AG04449 (cell line): ENCODE measurements around the gene RASL10A.

Experiments
- CTCF ChIA-PET: fragments of 350-600 bp; formaldehyde crosslinking; extraction: SDS; loops from one replicate; lab custom pipeline; 2021; ENCODE audit warnings: antibody characterized with exemption; lab: Yijun Ruan, JAX
- POLR2A ChIA-PET: fragments of 400-600, 350-600 bp; formaldehyde crosslinking; extraction: SDS; loops from one replicate; lab custom pipeline; 2020; ENCODE audit warnings: antibody characterized with exemption, inconsistent platforms; lab: Yijun Ruan, JAX
- DNase-seq: peaks from one replicate; pipeline ENCODE4 v3.0.0-alpha.2; 2010; ENCODE audit warnings: low read depth, low spot score
- H3K4me3 ChIP-seq: 2 replicates; pipeline ENCODE4 v1.5.1; 2011; ENCODE audit warnings: low read depth, mild to moderate bottlenecking, control low read depth, low read length
- TF ChIP-seq, protein P1 (sequence below): IDR thresholded peaks from one replicate; pipeline ENCODE4 v1.5.1; 2011; ENCODE audit warnings: mild to moderate bottlenecking, moderate library complexity, low read length, control low read depth, inconsistent platforms; ENCODE audit not compliant: insufficient read depth; ENCODE audit errors: missing control alignments

RASL10A gene

DNA sequence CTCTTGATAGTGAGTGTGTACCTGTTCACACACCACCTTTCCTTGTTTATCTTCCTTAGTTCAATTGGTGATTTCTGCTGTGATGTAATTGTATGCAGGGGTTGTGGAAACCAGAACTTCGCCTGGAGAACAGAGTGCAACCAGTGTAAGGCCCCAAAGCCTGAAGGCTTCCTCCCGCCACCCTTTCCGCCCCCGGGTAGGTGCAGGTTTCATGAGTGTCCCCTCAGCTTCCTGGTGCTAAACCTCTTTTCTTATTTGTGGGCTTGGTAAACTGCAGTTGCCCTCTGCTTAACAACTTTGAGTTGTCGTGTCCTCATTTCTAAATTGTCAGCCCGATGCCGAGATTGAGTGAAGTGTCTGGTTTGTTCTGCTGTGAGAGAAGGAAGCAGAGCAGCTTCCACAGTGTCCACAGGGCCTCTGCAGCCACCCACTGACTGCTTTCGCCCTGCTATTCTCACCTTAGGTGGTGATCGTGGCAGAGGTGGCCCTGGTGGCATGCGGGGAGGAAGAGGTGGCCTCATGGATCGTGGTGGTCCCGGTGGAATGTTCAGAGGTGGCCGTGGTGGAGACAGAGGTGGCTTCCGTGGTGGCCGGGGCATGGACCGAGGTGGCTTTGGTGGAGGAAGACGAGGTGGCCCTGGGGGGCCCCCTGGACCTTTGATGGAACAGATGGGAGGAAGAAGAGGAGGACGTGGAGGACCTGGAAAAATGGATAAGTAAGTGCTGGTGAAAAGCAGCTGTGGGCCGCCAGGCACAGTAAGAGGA is 16.2 kb downstream of the RASL10A start:
- H3K4me3 ChIP-seq, result no peak overlapping the region
- POLR2A ChIA-PET, result no interaction called here
- CTCF ChIA-PET, result interaction anchor here (2.9 kb wide), 1 partner anchor 60 kb away, joined by 14 read pairs; no protein-coding TSS in a partner anchor
- TF ChIP-seq, protein P1, sequence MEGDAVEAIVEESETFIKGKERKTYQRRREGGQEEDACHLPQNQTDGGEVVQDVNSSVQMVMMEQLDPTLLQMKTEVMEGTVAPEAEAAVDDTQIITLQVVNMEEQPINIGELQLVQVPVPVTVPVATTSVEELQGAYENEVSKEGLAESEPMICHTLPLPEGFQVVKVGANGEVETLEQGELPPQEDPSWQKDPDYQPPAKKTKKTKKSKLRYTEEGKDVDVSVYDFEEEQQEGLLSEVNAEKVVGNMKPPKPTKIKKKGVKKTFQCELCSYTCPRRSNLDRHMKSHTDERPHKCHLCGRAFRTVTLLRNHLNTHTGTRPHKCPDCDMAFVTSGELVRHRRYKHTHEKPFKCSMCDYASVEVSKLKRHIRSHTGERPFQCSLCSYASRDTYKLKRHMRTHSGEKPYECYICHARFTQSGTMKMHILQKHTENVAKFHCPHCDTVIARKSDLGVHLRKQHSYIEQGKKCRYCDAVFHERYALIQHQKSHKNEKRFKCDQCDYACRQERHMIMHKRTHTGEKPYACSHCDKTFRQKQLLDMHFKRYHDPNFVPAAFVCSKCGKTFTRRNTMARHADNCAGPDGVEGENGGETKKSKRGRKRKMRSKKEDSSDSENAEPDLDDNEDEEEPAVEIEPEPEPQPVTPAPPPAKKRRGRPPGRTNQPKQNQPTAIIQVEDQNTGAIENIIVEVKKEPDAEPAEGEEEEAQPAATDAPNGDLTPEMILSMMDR, result no peak
- DNase-seq, result no peak

DNA sequence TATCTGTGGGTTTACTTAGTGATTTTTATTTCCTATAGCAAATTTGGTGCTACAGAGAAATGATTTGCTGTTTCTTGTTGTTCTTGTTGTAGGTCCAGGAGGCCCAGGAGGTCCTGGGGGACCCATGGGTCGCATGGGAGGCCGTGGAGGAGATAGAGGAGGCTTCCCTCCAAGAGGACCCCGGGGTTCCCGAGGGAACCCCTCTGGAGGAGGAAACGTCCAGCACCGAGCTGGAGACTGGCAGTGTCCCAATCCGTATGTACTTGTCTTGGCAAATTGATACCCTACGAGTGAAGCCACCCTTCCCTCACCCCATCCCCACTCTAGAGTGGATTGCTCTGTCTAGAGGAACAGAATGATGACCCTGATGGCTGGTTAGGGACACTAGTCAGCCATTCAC is 16.9 kb downstream of the RASL10A start:
- TF ChIP-seq, protein P1, result no peak
- H3K4me3 ChIP-seq, result no peak overlapping the region
- DNase-seq, result no peak
- ChIA-PET CTCF (interaction anchor here (1.1 to 2.9 kb wide), 3 partner anchors 14 to 61 kb away, joined by 3 to 14 read pairs (median 3); no protein-coding TSS in a partner anchor), POLR2A (no interaction called here)

DNA sequence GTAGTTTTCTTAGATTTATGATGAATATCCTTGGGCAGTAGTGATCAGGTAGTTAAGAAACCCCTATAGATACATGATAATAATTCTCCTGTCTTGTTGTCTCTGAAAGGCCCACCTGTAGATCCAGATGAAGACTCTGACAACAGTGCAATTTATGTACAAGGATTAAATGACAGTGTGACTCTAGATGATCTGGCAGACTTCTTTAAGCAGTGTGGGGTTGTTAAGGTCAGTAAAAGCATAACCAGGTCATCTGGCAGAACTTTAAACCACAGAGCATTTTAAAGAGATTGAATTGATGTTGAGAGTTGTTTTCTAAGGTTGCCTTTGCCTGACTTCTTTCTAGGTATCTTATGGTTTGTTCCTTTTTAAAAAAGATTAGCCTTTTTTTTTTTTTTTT is 23.1 kb downstream of the RASL10A start:
- TF ChIP-seq, protein P1, result no peak
- no peak overlapping the region for H3K4me3 ChIP-seq
- DNase-seq, result no peak
- ChIA-PET CTCF (interaction anchor here (2.0 kb wide), 1 partner anchor 13 kb away, joined by 5 read pairs; the partner anchor contains the start of gene GAS2L1), POLR2A (no interaction called here)

DNA sequence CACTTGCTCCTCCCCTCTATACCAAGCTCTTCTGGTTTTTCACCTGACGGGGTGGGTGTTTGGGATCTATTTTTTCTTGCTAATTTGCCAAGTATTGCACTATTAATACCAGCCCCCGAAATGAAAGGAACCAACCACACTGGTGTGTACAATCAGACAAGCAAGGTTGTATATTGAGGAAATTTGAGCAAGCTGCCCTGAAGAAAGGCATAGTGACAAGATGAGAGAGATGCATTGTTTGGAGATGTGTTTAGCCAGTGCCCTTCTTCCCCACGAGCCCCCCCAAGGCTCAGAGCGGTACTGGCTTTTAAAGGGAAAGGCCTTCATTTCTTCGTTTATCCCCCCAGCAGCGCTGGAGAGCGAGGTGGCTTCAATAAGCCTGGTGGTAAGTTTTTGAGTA is 24.3 kb downstream of the RASL10A start:
- no peak overlapping the region for H3K4me3 ChIP-seq
- TF ChIP-seq, protein P1, result no peak
- ChIA-PET POLR2A (no interaction called here), CTCF (interaction anchor here (1.1 to 1.3 kb wide), 2 partner anchors 14 to 18 kb away, joined by 3 read pairs; no protein-coding TSS in a partner anchor)
- DNase-seq, result no peak

DNA sequence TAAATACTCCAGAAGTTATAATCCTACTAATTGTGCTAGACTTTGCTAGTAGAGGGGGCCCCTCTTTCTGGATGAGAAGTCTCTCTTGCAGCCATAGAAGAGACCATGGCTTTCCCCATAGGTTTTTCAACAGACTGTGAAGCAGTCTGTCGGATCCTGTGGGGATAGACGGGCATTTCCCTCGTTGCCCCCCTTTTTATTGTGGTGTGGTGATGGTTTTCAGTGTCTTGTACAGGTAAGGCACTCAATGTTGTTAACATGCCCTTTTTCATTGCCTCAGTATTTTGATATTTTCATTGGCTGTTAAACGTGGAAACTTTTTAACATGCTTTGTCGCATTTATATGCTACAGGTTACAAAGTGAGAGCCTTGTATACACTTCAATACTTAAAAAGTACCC is 25.4 kb downstream of the RASL10A start:
- POLR2A ChIA-PET, result no interaction called here
- CTCF ChIA-PET, result interaction anchor here (1.3 kb wide), 1 partner anchor 13 kb away, joined by 3 read pairs; no protein-coding TSS in a partner anchor
- TF ChIP-seq, protein P1, result no peak

DNA sequence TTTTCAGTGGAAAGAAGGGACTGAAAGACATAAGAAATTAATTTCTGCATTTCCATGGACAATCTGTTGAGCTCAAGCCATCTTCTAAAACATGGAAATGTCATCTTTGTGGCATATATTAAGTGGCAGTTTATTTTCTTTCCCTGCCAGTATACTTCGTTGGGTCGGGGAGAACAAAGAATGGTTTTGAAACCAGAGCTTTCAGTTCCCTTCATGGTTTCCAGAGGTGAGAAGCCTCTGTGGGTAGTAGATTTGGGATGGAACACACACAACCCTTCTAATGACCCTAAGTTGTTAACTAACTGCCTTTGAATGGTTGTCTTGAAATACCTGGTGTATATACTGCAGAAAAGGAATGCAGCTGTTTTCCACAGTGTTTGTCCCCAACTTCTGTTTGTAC is 26.7 kb downstream of the RASL10A start:
- POLR2A ChIA-PET, result no interaction called here
- CTCF ChIA-PET, result interaction anchor here (1.3 to 5.3 kb wide), 3 partner anchors 9 to 16 kb away, joined by 3 to 26 read pairs (median 3); no protein-coding TSS in a partner anchor
- H3K4me3 ChIP-seq, result no peak overlapping the region
- TF ChIP-seq, protein P1, result no peak
- no peak for DNase-seq

More for the DNA sequence above, 25.4 kb downstream of the RASL10A start:
- no peak for DNase-seq
- H3K4me3 ChIP-seq, result no peak overlapping the region
